Osteoblast (primary cell): Measurements from ENCODE around the gene TIA1. TPM values are rescaled to one million over a fixed set of nuclear protein-coding genes. Genes with fewer than 3 reads are reported as not detected.
"Not testable (repeated sequence)": the region's sequence is repeated elsewhere in the genome, so short reads cannot be mapped to it uniquely, and the experiment has no call there.

ENCODE experiments used
- DNase-seq: peaks from one replicate; pipeline ENCODE4 v3.0.0; 2011; ENCODE audit warnings: low spot score, mixed read lengths; ENCODE audit not compliant: insufficient read length; ENCODE audit errors: missing footprints
- H2AFZ ChIP-seq: 2 replicates; pipeline ENCODE4 v1.6.0; 2011; ENCODE audit warnings: mild to moderate bottlenecking, low read length
- H3K27ac ChIP-seq: 2 replicates; pipeline ENCODE4 v1.5.1; 2011; ENCODE audit warnings: mild to moderate bottlenecking, low read depth, low read length, moderate library complexity
- H3K27me3 ChIP-seq: 2 replicates; pipeline ENCODE4 v1.6.0; 2012; ENCODE audit warnings: mild to moderate bottlenecking, control low read depth, inconsistent platforms, low read length, moderate library complexity; ENCODE audit not compliant: insufficient read depth
- H3K36me3 ChIP-seq: 2 replicates; pipeline ENCODE4 v1.5.1; 2011; ENCODE audit warnings: mild to moderate bottlenecking, low read length, control low read depth, moderate library complexity; ENCODE audit not compliant: insufficient read depth
- H3K4me1 ChIP-seq: 2 replicates; pipeline ENCODE4 v1.5.1; 2011; ENCODE audit warnings: mild to moderate bottlenecking, low read length, control low read depth, moderate library complexity; ENCODE audit not compliant: insufficient read depth
- H3K4me2 ChIP-seq: 2 replicates; pipeline ENCODE4 v1.6.0; 2011; ENCODE audit warnings: mild to moderate bottlenecking, low read length; ENCODE audit not compliant: insufficient read depth
- H3K4me3 ChIP-seq: fragments of 200-600 bp; sonication (generic); 3 replicates; pipeline ENCODE4 v1.5.1; 2012; ENCODE audit warnings: mild to moderate bottlenecking, low read length, inconsistent platforms; ENCODE audit not compliant: insufficient read depth
- H3K79me2 ChIP-seq: 2 replicates; pipeline ENCODE4 v1.6.0; 2012; ENCODE audit warnings: mild to moderate bottlenecking, low read length, control low read depth, inconsistent platforms; ENCODE audit not compliant: insufficient read depth
- H3K9me3 ChIP-seq: 2 replicates; pipeline ENCODE4 v1.5.1; 2011; ENCODE audit warnings: low read depth, low read length, control low read depth
- H4K20me1 ChIP-seq: 2 replicates; pipeline ENCODE4 v1.6.0; 2012; ENCODE audit warnings: mild to moderate bottlenecking, low read length, control low read depth; ENCODE audit not compliant: insufficient read depth
- CTCF ChIP-seq: IDR thresholded peaks from 2 replicates; pipeline ENCODE4 v1.5.1; 2011; ENCODE audit warnings: mild to moderate bottlenecking, low read depth, low read length, moderate library complexity; ENCODE audit errors: extremely low read depth
- total RNA-seq: library from RNA; depleted of rRNA; stranded (reverse); fragments of >200 nt; gene quantifications from 2 replicates; pipeline ENCODE4 v1.2.3, GENCODE V29; 2012

TIA1 gene
- total RNA-seq, 1 donor, result 87.6 TPM

- Histone ChIP-seq H3K4me1 (no peaks in the 10 kb centered on the region), H2AFZ (no peak overlapping the region), H3K27ac (no peak overlapping the region), H3K79me2 (peaks cover 13% of the 10 kb centered on the region), H3K9me3 (no peaks in the 10 kb centered on the region), H3K27me3 (no peaks in the 10 kb centered on the region), H4K20me1 (no peaks in the 10 kb centered on the region), H3K36me3 (no peaks in the 10 kb centered on the region), H3K4me3 (no peak overlapping the region), H3K4me2 (no peak overlapping the region)
- peak; percentile 3 for DNase-seq
- no peak for TF ChIP-seq CTCF
These were observed 60.0 kb downstream of the TIA1 start for GRCh38 chr2:70188460-70188859.

- not testable (repeated sequence) for H3K4me1 ChIP-seq, H3K4me2 ChIP-seq
- peaks cover 13% of the 10 kb centered on the region for H3K79me2 ChIP-seq
These were observed 61.3 kb downstream of the TIA1 start for GRCh38 chr2:70187170-70187569.

GRCh38 chr2:70182689-70183088 is 65.7 kb downstream of the TIA1 start:
- peaks cover 2% of the 10 kb centered on the region for H3K79me2 ChIP-seq
- no peaks in the 10 kb centered on the region for H3K9me3 ChIP-seq
- no peak overlapping the region for H3K27ac ChIP-seq
- no peak overlapping the region for H2AFZ ChIP-seq
- no peaks in the 10 kb centered on the region for H4K20me1 ChIP-seq
- no peaks in the 10 kb centered on the region for H3K27me3 ChIP-seq
- H3K4me3 ChIP-seq, result no peak overlapping the region
- peak; percentile 9 for DNase-seq
- no peak overlapping the region for H3K4me2 ChIP-seq
- no peak for TF ChIP-seq CTCF
- peaks cover 15% of the 10 kb centered on the region for H3K36me3 ChIP-seq
- peaks cover 12% of the 10 kb centered on the region for H3K4me1 ChIP-seq

More at GRCh38 chr2:70187170-70187569, 61.3 kb downstream of the TIA1 start:
- H4K20me1 ChIP-seq, H3K27me3 ChIP-seq, DNase-seq, H2AFZ ChIP-seq, H3K4me3 ChIP-seq, H3K9me3 ChIP-seq, H3K36me3 ChIP-seq, H3K27ac ChIP-seq: not testable (repeated sequence)

- H3K4me3 ChIP-seq, result no peak overlapping the region
- peaks cover 2% of the 10 kb centered on the region for H3K79me2 ChIP-seq
- no peaks in the 10 kb centered on the region for H4K20me1 ChIP-seq
- H3K4me1 ChIP-seq, result peaks cover 12% of the 10 kb centered on the region
- H2AFZ ChIP-seq, result peak overlapping the region; percentile 0
- TF ChIP-seq CTCF, result no peak
- H3K27ac ChIP-seq, result peak overlapping the region; percentile 63
- H3K4me2 ChIP-seq, result peak overlapping the region; percentile 40
- no peaks in the 10 kb centered on the region for H3K9me3 ChIP-seq
- no peaks in the 10 kb centered on the region for H3K27me3 ChIP-seq
- DNase-seq, result no peak
- peaks cover 24% of the 10 kb centered on the region for H3K36me3 ChIP-seq
These were observed 67.0 kb downstream of the TIA1 start for GRCh38 chr2:70181363-70181956.
